ENCODE data around the gene GIMAP7.
"Not testable (repeated sequence)": the region's sequence is repeated elsewhere in the genome, so short reads cannot be mapped to it uniquely, and the experiment has no call there.

Gene GIMAP7

GRCh38 chr7:150515248-150516147 lies 826 bp downstream of the GIMAP7 start:
- DNase-seq = no peak

DNA sequence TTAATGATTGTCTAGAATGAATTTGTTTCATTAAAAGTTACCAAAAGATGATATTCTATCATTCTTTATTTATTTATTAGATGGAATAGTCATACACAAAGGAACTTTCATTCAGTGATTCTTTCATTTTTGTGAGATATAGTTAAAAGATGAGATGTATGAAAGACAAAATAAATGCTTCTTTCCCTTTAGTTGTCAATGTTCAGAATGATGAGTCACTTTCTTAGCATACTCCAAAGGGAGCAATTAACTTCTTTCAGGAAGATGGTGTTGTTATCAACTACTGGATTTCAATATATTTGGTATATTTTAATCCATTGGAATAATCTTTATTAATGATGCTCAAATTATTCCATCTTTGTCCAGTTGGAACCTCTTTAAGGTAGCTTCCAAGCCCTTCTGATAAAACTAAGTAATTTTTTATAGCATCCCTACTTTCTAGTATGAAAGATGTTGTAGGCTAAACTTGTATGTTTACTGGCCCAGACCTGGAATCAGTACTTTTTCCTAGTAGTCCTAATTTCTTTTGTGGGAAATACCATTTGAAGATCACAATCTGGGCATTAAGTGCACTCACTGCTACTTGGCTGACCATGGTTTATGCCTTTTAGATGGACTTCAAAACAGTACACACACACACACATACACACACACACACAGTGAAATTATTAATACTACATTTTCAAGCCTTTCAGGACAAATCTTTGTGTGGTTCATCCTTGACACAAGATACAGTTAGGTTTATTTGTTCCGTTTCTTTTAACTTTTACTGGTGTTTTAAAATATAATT lies 2.5 kb downstream of the GIMAP7 start:
- DNase-seq = no peak

DNA sequence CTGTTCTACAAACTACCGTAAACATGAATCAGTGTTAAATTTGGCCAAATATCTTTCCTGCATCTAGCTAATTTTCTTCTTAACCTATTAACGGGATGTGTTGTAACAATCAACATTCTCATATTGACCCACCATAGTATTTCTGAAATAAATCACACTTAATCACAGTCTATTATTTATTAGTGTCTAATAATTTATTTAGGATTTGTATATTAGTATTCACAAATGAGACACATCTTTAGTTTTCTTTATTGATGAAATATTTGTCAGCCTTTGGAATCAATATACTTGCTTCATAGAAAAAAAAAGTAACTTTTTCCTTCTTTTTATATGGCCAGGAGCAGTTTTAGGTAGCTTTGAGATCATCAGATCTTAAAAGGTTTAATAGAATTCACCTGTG lies 4.6 kb downstream of the GIMAP7 start:
- no peak for DNase-seq

GRCh38 chr7:150520145-150520544 lies 5.5 kb downstream of the GIMAP7 start:
- no peak for DNase-seq

GRCh38 chr7:150522931-150523330 lies 8.3 kb downstream of the GIMAP7 start:
- DNase-seq = not testable (repeated sequence)

DNA sequence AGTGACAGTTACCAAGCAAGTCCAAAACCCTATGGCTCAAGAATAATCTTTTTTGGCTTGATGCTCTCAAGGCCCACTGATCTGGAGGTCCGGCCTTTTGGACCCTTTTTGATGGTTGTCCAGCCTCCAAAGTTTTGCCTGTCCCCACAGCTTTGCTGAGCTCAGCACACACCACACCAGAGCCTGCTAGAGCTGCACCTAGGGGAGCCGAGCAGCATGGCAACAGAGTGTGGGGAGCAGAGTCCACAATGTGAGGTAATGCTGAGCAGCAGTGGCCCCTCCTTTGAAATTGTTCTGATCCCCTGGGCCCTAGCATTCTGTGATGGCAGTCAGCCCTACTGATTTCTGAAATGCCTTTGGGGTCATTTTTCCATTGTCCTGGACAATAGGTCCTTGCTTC lies 9.3 kb downstream of the GIMAP7 start:
- no peak for DNase-seq

DNA sequence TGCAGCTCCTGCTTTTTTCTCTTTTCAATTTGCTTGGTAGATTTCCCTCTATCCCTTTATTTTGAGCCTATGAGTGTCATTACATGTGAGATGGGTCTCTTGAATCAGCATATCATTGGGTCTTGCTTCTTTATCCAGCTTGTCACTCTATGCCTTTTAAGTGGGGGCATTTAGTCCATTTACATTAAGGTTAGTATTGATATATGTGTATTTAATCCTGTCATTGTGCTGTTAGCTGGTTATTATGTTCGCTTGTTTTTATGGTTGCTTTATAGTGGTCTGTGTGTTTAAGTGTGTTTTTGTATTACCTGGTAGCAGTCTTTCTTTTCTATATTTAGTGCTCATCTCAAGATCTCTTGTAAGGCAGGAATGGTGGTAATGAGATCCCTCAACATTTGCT lies 17.0 kb downstream of the GIMAP7 start:
- DNase-seq = no peak

DNA sequence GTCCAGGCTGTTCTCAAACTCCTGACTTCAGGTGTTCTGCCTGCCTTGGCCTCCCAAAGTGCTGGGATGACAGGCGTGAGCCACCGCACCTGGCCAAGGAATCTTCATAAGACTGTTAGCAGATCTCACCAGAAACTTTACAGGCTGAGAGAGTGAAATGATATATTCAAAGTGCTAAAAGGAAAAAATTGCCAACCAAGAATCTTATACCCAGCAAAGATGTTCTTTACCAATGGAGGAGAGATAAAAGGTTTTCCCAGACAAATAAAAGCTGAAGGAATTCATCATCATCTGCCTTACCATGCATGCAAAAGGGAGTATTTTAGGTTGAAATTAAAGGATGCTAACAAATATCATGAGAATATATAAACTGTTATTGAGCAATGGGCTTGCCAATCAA lies 23.6 kb downstream of the GIMAP7 start:
- no peak for DNase-seq

DNA sequence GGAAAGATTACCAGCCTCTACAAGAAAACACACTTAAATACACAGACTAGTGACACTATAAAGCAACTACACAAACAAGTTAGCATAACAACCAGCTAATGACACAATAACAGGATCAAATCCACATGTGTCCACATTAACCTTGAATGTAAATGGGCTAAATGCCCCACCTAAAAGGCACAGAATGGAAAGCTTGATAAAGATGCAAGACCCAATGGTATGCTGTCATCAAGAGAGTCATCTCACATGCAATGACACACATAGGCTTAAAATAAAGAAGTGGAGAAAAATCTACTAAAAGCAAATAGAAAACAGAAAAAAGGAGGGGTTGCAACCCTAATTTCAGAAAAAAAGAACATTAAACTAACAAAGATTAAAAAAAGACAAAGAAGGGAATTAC lies 38.5 kb downstream of the GIMAP7 start:
- no peak for DNase-seq

DNA sequence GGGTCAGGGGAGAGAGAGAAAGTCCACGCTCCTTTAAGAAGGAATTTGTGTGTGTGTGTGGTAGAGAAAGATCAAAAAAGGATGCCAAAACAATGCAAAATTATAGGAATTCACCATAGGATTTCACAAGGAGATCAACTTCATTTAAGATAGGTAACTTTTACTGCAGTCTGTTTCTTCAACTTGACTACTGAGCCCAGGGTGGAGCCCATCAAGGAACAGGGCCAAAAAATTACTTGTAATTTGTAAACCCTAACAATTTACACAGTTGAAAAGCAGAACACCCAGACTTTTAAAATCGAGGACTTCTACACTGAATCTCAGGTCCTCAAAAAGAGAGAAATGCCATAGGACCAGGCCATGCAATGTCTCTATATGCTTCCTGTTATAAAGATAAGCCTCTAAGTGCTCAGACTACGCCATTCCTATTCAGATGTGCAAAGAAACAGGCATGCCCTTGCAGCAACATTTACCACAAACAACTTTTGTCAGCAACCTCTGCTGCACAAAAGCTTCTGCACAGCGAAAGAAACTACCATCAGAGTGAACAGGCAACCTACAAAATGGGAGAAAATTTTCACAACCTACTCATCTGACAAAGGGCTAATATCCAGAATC lies 42.0 kb downstream of the GIMAP7 start:
- DNase-seq = no peak

DNA sequence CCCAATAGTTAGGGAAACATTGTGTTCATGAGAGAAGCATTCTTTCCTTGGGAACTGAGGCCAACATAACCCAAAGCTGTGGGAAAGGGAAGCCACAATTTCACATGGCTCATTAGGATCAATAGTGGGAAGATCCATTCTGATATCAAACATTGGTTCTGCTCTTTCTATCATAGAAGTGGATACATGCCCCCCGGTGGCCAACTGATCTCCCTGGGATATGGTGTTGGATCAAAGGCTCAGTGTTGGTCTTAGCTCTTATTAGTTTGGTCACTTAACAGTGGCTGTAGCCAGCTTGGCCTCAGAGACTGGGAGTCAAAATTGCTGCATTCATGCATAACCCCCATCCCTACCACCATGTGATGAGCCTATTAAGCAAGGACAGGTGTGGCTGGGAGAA lies 45.8 kb downstream of the GIMAP7 start:
- no peak for DNase-seq

- no peak for DNase-seq
These were observed 48.2 kb downstream of the GIMAP7 start for GRCh38 chr7:150562919-150563318.

GRCh38 chr7:150564006-150564405 lies 49.3 kb downstream of the GIMAP7 start:
- no peak for DNase-seq

GRCh38 chr7:150564566-150564965 lies 49.9 kb downstream of the GIMAP7 start:
- DNase-seq = no peak

DNA sequence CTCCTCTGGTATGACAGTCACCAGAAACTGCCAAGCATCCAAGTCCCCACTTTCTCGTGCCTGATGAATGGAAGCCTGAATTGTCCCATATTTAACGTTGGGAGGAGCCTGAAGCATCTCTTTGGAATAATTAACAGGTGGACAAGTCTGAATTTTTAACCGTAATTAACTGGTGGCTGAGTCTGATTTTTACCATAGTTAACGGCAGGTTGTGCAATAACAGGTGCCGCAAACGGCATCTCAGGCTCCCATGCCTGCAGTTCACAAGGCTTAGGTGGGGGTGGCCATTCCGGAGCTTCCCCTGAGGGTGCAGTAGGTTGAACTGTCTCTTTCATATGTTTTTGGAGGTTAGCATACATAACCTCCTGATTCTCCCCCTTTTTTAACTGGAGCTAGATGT lies 50.6 kb downstream of the GIMAP7 start:
- DNase-seq = no peak

DNA sequence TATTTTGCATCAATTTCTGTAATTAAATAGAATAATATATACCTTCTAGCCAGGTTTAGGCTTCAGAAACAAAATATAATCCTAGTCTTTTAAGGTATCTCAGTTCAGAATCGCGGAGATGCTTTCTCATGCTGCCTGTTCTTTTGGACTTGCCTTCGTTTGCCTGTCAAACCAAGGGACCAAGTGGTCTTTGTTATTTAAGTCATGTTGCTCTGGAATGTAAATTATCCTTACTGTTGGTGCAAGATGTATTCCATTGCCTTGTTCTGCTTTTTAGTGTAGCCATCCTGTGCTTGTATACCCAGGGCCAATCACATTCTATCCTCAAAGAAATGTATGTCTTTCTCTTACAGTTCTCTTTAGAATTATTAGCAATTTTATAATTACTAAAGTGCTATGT lies 51.5 kb downstream of the GIMAP7 start:
- no peak for DNase-seq

- no peak for DNase-seq
These were observed 51.9 kb downstream of the GIMAP7 start for GRCh38 chr7:150566572-150566971.

DNA sequence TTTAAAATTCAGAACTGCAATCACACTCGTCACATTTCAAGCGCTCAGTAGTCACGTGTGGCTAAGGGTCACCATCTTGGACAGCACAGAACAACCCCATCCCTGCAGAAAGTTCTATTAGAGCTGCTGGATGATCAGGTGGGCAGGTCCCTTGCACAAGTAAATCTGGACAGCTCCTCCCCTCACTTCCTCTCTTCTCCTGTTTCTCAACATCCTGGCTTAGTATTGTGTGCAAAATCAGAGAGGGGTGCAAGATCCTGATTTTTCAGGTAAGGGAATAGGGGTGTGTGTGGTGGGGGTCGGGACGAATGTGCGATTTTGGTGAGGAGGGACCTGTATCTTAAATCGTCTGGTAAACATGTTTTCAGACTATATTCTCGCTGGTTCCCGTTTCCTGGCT lies 52.5 kb downstream of the GIMAP7 start, which contains the start of gene GIMAP4:
TSS of gene GIMAP4 (plus strand) at position 222 of the 400 bp plus-strand sequence. CDS start 2,512 bp downstream, outside the sequence.
- DNase-seq = no peak

GRCh38 chr7:150567871-150568301 lies 53.2 kb downstream of the GIMAP7 start:
- no peak for DNase-seq

GRCh38 chr7:150568714-150569113 lies 54.0 kb downstream of the GIMAP7 start:
- DNase-seq = no peak

DNA sequence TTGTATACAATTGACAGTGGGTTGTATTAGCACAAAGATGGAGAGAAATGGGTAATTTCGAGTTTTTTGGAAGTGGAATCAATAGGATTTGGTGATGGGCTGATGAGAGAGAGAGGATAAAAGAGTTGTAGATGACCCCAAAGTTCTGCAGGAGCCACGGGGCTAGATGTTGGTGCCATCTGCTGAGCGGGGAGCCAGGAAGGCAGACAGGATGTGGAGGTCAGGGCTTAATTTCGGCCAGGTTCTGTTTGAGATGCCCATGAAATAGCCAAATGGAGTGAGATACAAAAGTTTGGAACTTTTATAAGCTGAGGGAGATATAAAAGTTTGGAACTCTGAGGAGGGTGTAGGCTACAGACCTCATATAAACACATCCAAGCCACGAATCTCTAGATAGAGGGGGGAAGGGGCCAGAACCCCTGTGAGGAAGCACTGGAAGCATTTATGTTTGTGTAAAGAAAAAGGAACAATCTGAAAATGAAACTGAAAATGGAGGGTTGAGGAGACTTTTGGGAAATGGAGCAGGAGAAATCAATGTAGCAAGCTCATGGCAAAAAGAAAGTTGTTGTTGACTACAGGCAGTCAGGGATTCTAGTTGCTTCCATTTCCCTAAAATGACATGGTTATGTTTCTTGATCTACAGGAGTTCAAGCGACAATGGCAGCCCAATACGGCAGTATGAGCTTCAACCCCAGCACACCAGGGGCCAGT lies 54.7 kb downstream of the GIMAP7 start:
- DNase-seq = no peak

All from fibroblast of skin of right biceps (primary cell).